Thyroid gland (tissue), 4 donors: ENCODE measurements around the gene DFFA. TPM values are rescaled to one million over a fixed set of nuclear protein-coding genes. Genes with fewer than 3 reads are reported as not detected.

Experiments used
- DNase-seq, 2 donors: peaks; one replicate each; pipeline ENCODE4 v3.0.0-alpha.2; 2019
- H3K27ac ChIP-seq, 3 donors: fragments of 200-600 bp; sonication (generic); 1 replicate in 2 of 3; 2 replicates in 1 of 3; pipeline ENCODE4 v1.5.1; 2016 to 2019; ENCODE audit warnings: mild to moderate bottlenecking in 1 of 3, moderate library complexity in 1 of 3
- H3K27me3 ChIP-seq: fragments of 200-600 bp; sonication (generic); one replicate; pipeline ENCODE4 v1.5.1; 2019
- H3K36me3 ChIP-seq, 2 donors: fragments of 200-600 bp; sonication (generic); one replicate each; pipeline ENCODE4 v1.5.1; 2016 to 2019
- H3K4me1 ChIP-seq, 2 donors: fragments of 200-600 bp; sonication (generic); one replicate each; pipeline ENCODE4 v1.5.1; 2017 to 2019
- H3K4me3 ChIP-seq, 3 donors: fragments of 200-600 bp; sonication (generic); replicated peaks in 1 of 3; 1 replicate in 2 of 3; 2 replicates in 1 of 3; pipeline ENCODE4 v1.5.1; 2016; ENCODE audit warnings: mild to moderate bottlenecking in 1 of 3
- H3K9me3 ChIP-seq: fragments of 200-600 bp; sonication (generic); one replicate; pipeline ENCODE4 v1.5.1; 2017
- CTCF ChIP-seq, 6 experiments: fragments of 200-600 bp in 3 of 6; fragments of 450-650 bp in 3 of 6; sonication (generic) in 3 of 6; IDR thresholded peaks; one replicate each; pipeline ENCODE4 v1.5.1; 2016 to 2019; ENCODE audit warnings: antibody characterized with exemption in 6 of 6, mild to moderate bottlenecking in 2 of 6, inconsistent platforms in 1 of 6, moderate library complexity in 1 of 6
- POLR2A ChIP-seq, 2 donors: fragments of 450-650 bp; IDR thresholded peaks; one replicate each; pipeline ENCODE4 v1.6.1; 2017; ENCODE audit warnings: antibody characterized with exemption in 2 of 2, mild to moderate bottlenecking in 2 of 2, moderate library complexity in 1 of 2
- WGBS, 2 donors: methylation state at CpG; one replicate each; pipeline ENCODE4 v1.1.5; 2017; 5-methylcytosine and 5-hydroxymethylcytosine counted together
- intact Hi-C: fragments of 100-400 bp; cut with DNase I; formaldehyde crosslinking; loops from one replicate; pipeline ENCODE4 v1.15.1; 2023
- total RNA-seq, 4 donors: library from RNA; depleted of rRNA; stranded (reverse); fragments of >200 nt; gene quantifications; one replicate each; pipeline ENCODE4 v1.2.3, GENCODE V29; 2016

DFFA gene
- total RNA-seq, 4 donors from 2014 or later: 24.2 to 30.3 (median 27.5) TPM

- intact Hi-C loops: no loop called here
- 71 to 76% methylated on average over 10 of the region's 10 CpGs for WGBS, 2 donors
- H3K4me1 ChIP-seq: peaks cover 8 to 15% of the 10 kb centered on the region in 2 donors
- no peak overlapping the region for H3K4me3 ChIP-seq
- DNase-seq: no peak
- no peak for TF ChIP-seq POLR2A (IDR thresholded peaks at IDR 0.05)
- no peaks in the 10 kb centered on the region for H3K36me3 ChIP-seq
- no peaks in the 10 kb centered on the region for H3K27me3 ChIP-seq
- H3K27ac ChIP-seq: peak overlapping the region in 2 of 3 donors; percentile 12 to 67
- no peaks in the 10 kb centered on the region for H3K9me3 ChIP-seq
Measured at GRCh38 chr1:10495475-10495817, 23.1 kb upstream of the DFFA start.

DNA sequence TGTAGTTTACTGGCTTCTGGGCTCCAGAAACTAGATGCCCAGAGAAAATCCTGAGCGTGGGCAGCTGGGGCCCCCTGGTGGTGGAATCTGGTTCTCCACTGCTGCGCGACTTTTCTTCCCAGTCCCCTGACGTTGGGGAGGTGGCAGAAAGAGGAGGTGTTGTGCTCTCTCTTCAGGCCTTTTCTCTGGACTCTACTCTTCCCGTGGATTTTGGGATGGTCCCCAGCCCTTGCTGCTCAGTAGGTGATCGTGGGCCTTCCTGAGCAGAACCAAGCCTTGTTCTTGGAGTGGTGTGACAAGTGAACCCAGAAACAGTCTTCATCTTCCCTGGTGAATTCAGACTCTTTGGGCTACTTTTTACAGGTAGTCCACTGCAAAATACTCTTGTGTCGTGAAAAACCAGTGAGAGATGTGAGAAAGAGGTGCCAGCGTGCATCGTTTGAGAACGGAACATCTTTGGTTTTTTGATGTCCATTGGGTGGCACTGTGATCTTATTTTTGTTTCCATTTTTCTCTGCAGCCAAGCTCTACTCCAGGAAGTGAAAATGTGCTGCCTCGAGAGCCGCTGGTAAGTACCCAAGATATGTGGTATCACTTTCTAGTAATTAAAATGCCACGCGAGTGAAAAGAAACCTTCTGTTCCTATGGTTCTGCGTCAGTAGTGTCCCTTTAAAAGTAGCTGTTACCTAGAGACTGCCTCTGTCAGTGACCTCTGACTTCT is 22.6 kb upstream of the DFFA start:
- TF ChIP-seq POLR2A (IDR thresholded peaks at IDR 0.05): no peak
- TF ChIP-seq CTCF (IDR thresholded peaks at IDR 0.05): peak; percentile 67 to 95 (median 84)
- Histone ChIP-seq H3K4me1 (peaks cover 10 to 20% of the 10 kb centered on the region in 2 donors), H3K27me3 (no peaks in the 10 kb centered on the region), H3K4me3 (no peak overlapping the region), H3K36me3 (no peaks in the 10 kb centered on the region), H3K9me3 (no peaks in the 10 kb centered on the region), H3K27ac (peak overlapping the region in 2 of 3 donors; percentile 12 to 67)
- intact Hi-C loops: loop anchor here (5.0 kb wide), 2 partner anchors 63 to 372 kb away; partner anchors contain the start of gene CENPS
- 2 to 5% methylated on average over 14 to 15 of the region's 15 CpGs for WGBS, 2 donors
- DNase-seq: peak; percentile 67 to 75

DNA sequence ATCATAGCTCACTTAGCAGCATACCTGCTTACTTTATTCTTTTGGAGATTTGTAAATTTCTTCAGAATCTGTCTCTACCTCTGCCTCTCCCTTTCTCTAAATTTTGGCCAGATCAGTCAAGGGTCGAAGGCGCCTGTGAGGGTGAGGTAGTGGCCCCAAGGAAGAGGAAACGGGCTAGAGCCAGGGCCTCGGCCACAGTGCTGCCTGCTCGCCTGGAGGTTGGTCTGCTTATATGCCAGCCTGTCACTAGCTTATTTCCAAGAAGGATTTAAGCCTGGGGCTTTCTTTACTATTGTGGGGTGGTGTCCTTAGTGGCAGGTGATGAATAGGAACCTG is 22.1 kb upstream of the DFFA start:
- H3K9me3 ChIP-seq: no peaks in the 10 kb centered on the region
- intact Hi-C loops: loop anchor here (5.0 kb wide), 2 partner anchors 62 to 373 kb away; partner anchors contain the start of gene CENPS
- peaks cover 14 to 25% of the 10 kb centered on the region in 2 donors for H3K4me1 ChIP-seq
- WGBS, 2 donors: 83 to 94% methylated on average over 5 of the region's 5 CpGs
- no peak for TF ChIP-seq CTCF (IDR thresholded peaks at IDR 0.05)
- DNase-seq: no peak
- H3K4me3 ChIP-seq: no peak overlapping the region
- no peaks in the 10 kb centered on the region for H3K36me3 ChIP-seq
- H3K27me3 ChIP-seq: no peaks in the 10 kb centered on the region
- H3K27ac ChIP-seq: no peak overlapping the region

GRCh38 chr1:10490286-10490970 is 18.1 kb upstream of the DFFA start:
- peak in 1 of 2 donors; percentile 26 for DNase-seq
- intact Hi-C loops: loop anchor here (5.0 kb wide), 2 partner anchors 58 to 377 kb away; partner anchors contain the start of gene CENPS
- no peaks in the 10 kb centered on the region for H3K27me3 ChIP-seq
- TF ChIP-seq CTCF (IDR thresholded peaks at IDR 0.05) (no peak), POLR2A (IDR thresholded peaks at IDR 0.05) (no peak)
- no peak overlapping the region for H3K4me3 ChIP-seq
- no peak overlapping the region for H3K27ac ChIP-seq
- peaks cover 14 to 21% of the 10 kb centered on the region in 2 donors for H3K4me1 ChIP-seq
- no peaks in the 10 kb centered on the region for H3K9me3 ChIP-seq
- no peaks in the 10 kb centered on the region for H3K36me3 ChIP-seq
- WGBS, 2 donors: 65 to 72% methylated on average over 12 of the region's 12 CpGs

- intact Hi-C loops: loop anchor here (5.0 kb wide), 2 partner anchors 57 to 378 kb away; partner anchors contain the start of gene CENPS
- Histone ChIP-seq H3K4me1 (peaks cover 8 to 13% of the 10 kb centered on the region in 2 donors), H3K27ac (no peak overlapping the region), H3K36me3 (no peaks in the 10 kb centered on the region), H3K27me3 (no peaks in the 10 kb centered on the region), H3K9me3 (no peaks in the 10 kb centered on the region), H3K4me3 (no peak overlapping the region)
- WGBS, 2 donors: 15 to 17% methylated on average over 3 of the region's 4 CpGs
- DNase-seq: peak; percentile 37 to 61
- TF ChIP-seq POLR2A (IDR thresholded peaks at IDR 0.05): no peak
- TF ChIP-seq CTCF (IDR thresholded peaks at IDR 0.05): no peak
Measured at GRCh38 chr1:10489291-10490055, 17.1 kb upstream of the DFFA start.
